ENCODE measurements around the gene NPHP3. TPM values are rescaled to one million over a fixed set of nuclear protein-coding genes. Genes with fewer than 3 reads are reported as not detected.
A peak's percentile ranks its signal among the peaks of the same experiment; 100 is the strongest.
"Not testable (repeated sequence)": the region's sequence is repeated elsewhere in the genome, so short reads cannot be mapped to it uniquely, and the experiment has no call there.

The NPHP3 gene
- total RNA-seq, 1 experiment from 2014 or later: 10.8 TPM

DNA sequence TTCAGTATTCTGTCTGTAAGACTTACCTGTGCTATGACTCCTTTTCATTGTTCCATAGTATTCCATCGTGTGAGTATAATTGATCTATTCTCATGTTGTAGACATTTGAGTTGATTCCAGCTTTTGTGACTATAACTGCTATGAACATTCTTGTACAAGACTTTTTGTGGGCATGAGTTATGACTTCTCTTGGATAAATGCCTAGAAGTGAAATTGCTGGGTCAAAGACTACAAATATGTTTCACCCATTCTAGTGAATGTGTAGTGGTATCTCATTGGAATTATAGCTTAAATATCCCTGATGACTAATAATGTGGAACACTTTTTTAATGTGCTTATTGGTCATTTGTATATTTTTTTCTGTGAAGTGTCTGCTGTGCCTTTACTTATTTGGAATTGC is 27.6 kb upstream of the NPHP3 start:
- no peak overlapping the region for H3K18ac ChIP-seq (ENCODE audit: insufficient read length, low read depth, low read length)
- H3K27me3 ChIP-seq (ENCODE audit: insufficient read depth, low read length): no peaks in the 10 kb centered on the region
- no peaks in the 10 kb centered on the region for H3K23me2 ChIP-seq (ENCODE audit: insufficient read length, low read depth, low read length, poor library complexity, severe bottlenecking)
- H3K27me3 Mint-ChIP-seq (ENCODE audit: low read depth): peaks cover 1% of the 10 kb centered on the region; the same call in 1 of the 2 replicates
- H3K27ac ChIP-seq (ENCODE audit: insufficient read length, low read depth, low read length): no peak overlapping the region
- no peak overlapping the region for H4K8ac ChIP-seq (replicated peaks; ENCODE audit: insufficient read length, low read depth, low read length)
- TF ChIP-seq, protein P1, sequence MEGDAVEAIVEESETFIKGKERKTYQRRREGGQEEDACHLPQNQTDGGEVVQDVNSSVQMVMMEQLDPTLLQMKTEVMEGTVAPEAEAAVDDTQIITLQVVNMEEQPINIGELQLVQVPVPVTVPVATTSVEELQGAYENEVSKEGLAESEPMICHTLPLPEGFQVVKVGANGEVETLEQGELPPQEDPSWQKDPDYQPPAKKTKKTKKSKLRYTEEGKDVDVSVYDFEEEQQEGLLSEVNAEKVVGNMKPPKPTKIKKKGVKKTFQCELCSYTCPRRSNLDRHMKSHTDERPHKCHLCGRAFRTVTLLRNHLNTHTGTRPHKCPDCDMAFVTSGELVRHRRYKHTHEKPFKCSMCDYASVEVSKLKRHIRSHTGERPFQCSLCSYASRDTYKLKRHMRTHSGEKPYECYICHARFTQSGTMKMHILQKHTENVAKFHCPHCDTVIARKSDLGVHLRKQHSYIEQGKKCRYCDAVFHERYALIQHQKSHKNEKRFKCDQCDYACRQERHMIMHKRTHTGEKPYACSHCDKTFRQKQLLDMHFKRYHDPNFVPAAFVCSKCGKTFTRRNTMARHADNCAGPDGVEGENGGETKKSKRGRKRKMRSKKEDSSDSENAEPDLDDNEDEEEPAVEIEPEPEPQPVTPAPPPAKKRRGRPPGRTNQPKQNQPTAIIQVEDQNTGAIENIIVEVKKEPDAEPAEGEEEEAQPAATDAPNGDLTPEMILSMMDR (conservative IDR thresholded peaks at IDR 0.05): no peak
- H3K36me3 Mint-ChIP-seq (ENCODE audit: insufficient read depth in 1 of 3, low read depth in 3 of 3): no peaks in the 10 kb centered on the region
- no peaks in the 10 kb centered on the region for H3K79me2 ChIP-seq (ENCODE audit: insufficient read depth, low read length)
- H4K5ac ChIP-seq (ENCODE audit: insufficient read length, low read depth, low read length): no peak overlapping the region
- no peak overlapping the region for H2BK5ac ChIP-seq (ENCODE audit: insufficient read length, low read length)
- no peaks in the 10 kb centered on the region for H3K9me3 ChIP-seq (ENCODE audit: control insufficient read depth, low read depth, low read length)
- H3T11ph ChIP-seq (ENCODE audit: low read length): no peak overlapping the region
- H3K4me1 Mint-ChIP-seq: peaks cover 0 to 8% of the 10 kb centered on the region in 2 experiments; a peak in 2 of 4 replicates
- no peaks in the 10 kb centered on the region for H4K20me1 ChIP-seq (ENCODE audit: control insufficient read depth, insufficient read depth, insufficient read length)
- no peaks in the 10 kb centered on the region for H3K9me3 Mint-ChIP-seq
- no peaks in the 10 kb centered on the region for H3K79me1 ChIP-seq (ENCODE audit: insufficient read depth, low read depth, low read length, poor library complexity, severe bottlenecking)
- no peak overlapping the region for H3K23ac ChIP-seq (ENCODE audit: insufficient read length, low read depth, low read length)
- H3K4ac ChIP-seq (ENCODE audit: low read depth, low read length): no peak overlapping the region
- no peak overlapping the region for H2BK120ac ChIP-seq (ENCODE audit: low read depth, low read length, poor library complexity, severe bottlenecking)
- H3K27ac Mint-ChIP-seq: no peak overlapping the region
- WGBS (ENCODE audit: extremely low coverage, insufficient read length, low lambda C conversion rate): no CpG with 5 or more reads among the region's 1 CpG
- H3K4me3 Mint-ChIP-seq: no peak overlapping the region
- DNase-seq: no peak
- no peak overlapping the region for H3K4me2 ChIP-seq (ENCODE audit: insufficient read depth, insufficient read length, low read length)
- no peak overlapping the region for H2BK20ac ChIP-seq (ENCODE audit: low read depth, low read length, poor library complexity, severe bottlenecking)
- no peak overlapping the region for H2BK12ac ChIP-seq (ENCODE audit: insufficient read length, low read depth, low read length)
- H3K56ac ChIP-seq (ENCODE audit: insufficient read length, low read depth, low read length): no peak overlapping the region
- no peak overlapping the region for H3K14ac ChIP-seq (ENCODE audit: insufficient read depth, low read length)
- H2AK5ac ChIP-seq (ENCODE audit: insufficient read length, low read length): no peak overlapping the region
- H2AFZ ChIP-seq (ENCODE audit: low read length): no peak overlapping the region
- no peak overlapping the region for H3K9ac ChIP-seq (ENCODE audit: extremely low read depth, insufficient read length, low read length)
- no peaks in the 10 kb centered on the region for H3K4me1 ChIP-seq (ENCODE audit: insufficient read depth, low read length)
- H4K91ac ChIP-seq (ENCODE audit: insufficient read length, low read depth, low read length): no peak overlapping the region
- no peak overlapping the region for H2BK15ac ChIP-seq (ENCODE audit: low read depth, low read length)

DNA sequence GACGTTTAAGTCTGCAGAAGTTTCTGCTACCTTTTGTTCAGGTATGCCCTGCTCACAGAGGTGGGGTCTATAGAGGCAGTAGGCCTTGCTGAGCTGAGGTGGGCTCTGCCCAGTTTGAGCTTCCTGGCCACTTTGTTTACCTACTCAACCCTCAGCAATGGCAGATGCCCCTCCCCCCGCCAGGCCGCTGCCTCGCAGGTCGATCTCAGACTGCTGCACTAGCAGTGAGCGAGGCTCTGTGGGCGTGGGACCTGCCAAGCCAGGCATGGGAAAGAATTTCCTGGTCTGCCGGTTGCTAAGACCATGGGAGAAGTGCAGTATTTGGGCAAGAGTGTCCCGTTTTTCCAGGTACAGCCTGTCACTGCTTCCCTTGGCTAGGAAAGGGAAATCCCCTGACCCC is 24.5 kb upstream of the NPHP3 start:
- not testable (repeated sequence) for H2BK20ac ChIP-seq (ENCODE audit: low read depth, low read length, poor library complexity, severe bottlenecking); H2AFZ ChIP-seq (ENCODE audit: low read length); H3K4me2 ChIP-seq (ENCODE audit: insufficient read depth, insufficient read length, low read length); H3K14ac ChIP-seq (ENCODE audit: insufficient read depth, low read length); H3T11ph ChIP-seq (ENCODE audit: low read length); H3K23me2 ChIP-seq (ENCODE audit: insufficient read length, low read depth, low read length, poor library complexity, severe bottlenecking); H2AK5ac ChIP-seq (ENCODE audit: insufficient read length, low read length); H3K9me3 ChIP-seq (ENCODE audit: control insufficient read depth, low read depth, low read length); H4K91ac ChIP-seq (ENCODE audit: insufficient read length, low read depth, low read length); H2BK120ac ChIP-seq (ENCODE audit: low read depth, low read length, poor library complexity, severe bottlenecking); H3K23ac ChIP-seq (ENCODE audit: insufficient read length, low read depth, low read length); H3K36me3 Mint-ChIP-seq (ENCODE audit: insufficient read depth in 1 of 3, low read depth in 3 of 3); H3K18ac ChIP-seq (ENCODE audit: insufficient read length, low read depth, low read length); H2BK12ac ChIP-seq (ENCODE audit: insufficient read length, low read depth, low read length); H3K27me3 ChIP-seq (ENCODE audit: insufficient read depth, low read length); H3K4ac ChIP-seq (ENCODE audit: low read depth, low read length); H2BK15ac ChIP-seq (ENCODE audit: low read depth, low read length); H4K8ac ChIP-seq (replicated peaks; ENCODE audit: insufficient read length, low read depth, low read length); H3K27me3 Mint-ChIP-seq (ENCODE audit: low read depth); H4K5ac ChIP-seq (ENCODE audit: insufficient read length, low read depth, low read length); H3K56ac ChIP-seq (ENCODE audit: insufficient read length, low read depth, low read length); H4K20me1 ChIP-seq (ENCODE audit: control insufficient read depth, insufficient read depth, insufficient read length); H3K79me2 ChIP-seq (ENCODE audit: insufficient read depth, low read length); H3K4me1 Mint-ChIP-seq; H3K27ac ChIP-seq (ENCODE audit: insufficient read length, low read depth, low read length); H3K4me3 Mint-ChIP-seq; H3K79me1 ChIP-seq (ENCODE audit: insufficient read depth, low read depth, low read length, poor library complexity, severe bottlenecking); H2BK5ac ChIP-seq (ENCODE audit: insufficient read length, low read length); H3K4me1 ChIP-seq (ENCODE audit: insufficient read depth, low read length); H3K9me3 Mint-ChIP-seq; H3K9ac ChIP-seq (ENCODE audit: extremely low read depth, insufficient read length, low read length)
- peak; percentile 40 for DNase-seq
- peak overlapping the region in 1 of 3 experiments; percentile 44; a peak in 1 of 7 replicates for H3K27ac Mint-ChIP-seq
- WGBS (ENCODE audit: extremely low coverage, insufficient read length, low lambda C conversion rate): no CpG with 5 or more reads among the region's 9 CpGs

Measured in H9 (cell line).